Measurements from ENCODE around the gene SNRK.

- no peak for TF ChIP-seq CTCF (IDR thresholded peaks at IDR 0.05; ENCODE audit: insufficient read depth, low read depth, low read length)
- TF ChIP-seq EZH2 (IDR thresholded peaks at IDR 0.05; ENCODE audit: insufficient read depth, low read length) = no peak
These were observed 2.2 kb upstream of the SNRK start for GRCh38 chr3:43284171-43284570.
